Measurements from ENCODE around the gene TAS2R50. TPM values are rescaled to one million over a fixed set of nuclear protein-coding genes. Genes with fewer than 3 reads are reported as not detected.
A peak's percentile ranks its signal among the peaks of the same experiment; 100 is the strongest.

The TAS2R50 gene
- total and polyA plus RNA-seq, 2 donors (not counting 3 experiments of a cell fraction or from before 2014, with no cell fraction given), result 0.12 to 1.5 TPM

- Histone ChIP-seq H3K4me1 (ENCODE audit: control insufficient read depth, extremely low read depth, insufficient read depth, low read length) (no peaks in the 10 kb centered on the region), H3K36me3 (ENCODE audit: control insufficient read depth in 2 of 2, extremely low read depth in 1 of 2, insufficient read depth in 2 of 2, low read length in 2 of 2) (no peaks in the 10 kb centered on the region), H3K27me3 (ENCODE audit: control insufficient read depth in 2 of 2, insufficient read depth in 2 of 2, low read length in 2 of 2) (no peaks in the 10 kb centered on the region), H3K4me3 (replicated peaks in 1 of 3; ENCODE audit: insufficient read depth in 1 of 3, low read depth in 1 of 3, low read length in 3 of 3) (no peak overlapping the region), H3K79me2 (ENCODE audit: control insufficient read depth, insufficient read depth, low read length) (no peaks in the 10 kb centered on the region), H3K9ac (replicated peaks; ENCODE audit: extremely low read depth, insufficient read depth, low read length) (no peak overlapping the region), H2AFZ (ENCODE audit: low read depth, low read length) (no peak overlapping the region), H4K20me1 (replicated peaks; ENCODE audit: control insufficient read depth, extremely low read depth, insufficient read depth, low read length) (no peaks in the 10 kb centered on the region), H3K9me3 (replicated peaks; ENCODE audit: control insufficient read depth, insufficient read depth, low read length) (no peaks in the 10 kb centered on the region), H3K27ac (ENCODE audit: insufficient read depth, low read depth, low read length) (no peak overlapping the region), H3K4me2 (ENCODE audit: insufficient read depth, low read length) (no peak overlapping the region), H3K9me1 (replicated peaks; ENCODE audit: control insufficient read depth, extremely low read depth, insufficient read depth, low read length) (no peaks in the 10 kb centered on the region)
- POLR2A ChIA-PET, result no interaction called here
- intact Hi-C loops (cut with micrococcal nuclease) (loop anchor here (2.0 kb wide), 1 partner anchor 241 kb away; no protein-coding TSS in a partner anchor), dilution Hi-C loops (cut with MboI; ENCODE audit: extremely low pct_ligation_motif_present, low sequenced_read_pairs) (no loop called here)
- no TSS peak for BruUV-seq (replicated peaks)
- TF ChIP-seq GATA2 (IDR thresholded peaks at IDR 0.05; ENCODE audit: insufficient read depth, insufficient read length, low read depth, low read length) (peak; percentile 9), FOS (IDR thresholded peaks at IDR 0.05; ENCODE audit: borderline replicate concordance, insufficient read depth, low read length) (no peak)
- FAIRE-seq (no peak), DNase-seq (ENCODE audit: low read depth, low spot score) (no peak)
- CTCF ChIA-PET, result no interaction called here
These were observed 29.0 kb downstream of the TAS2R50 start for GRCh38 chr12:10957741-10958140.

DNA sequence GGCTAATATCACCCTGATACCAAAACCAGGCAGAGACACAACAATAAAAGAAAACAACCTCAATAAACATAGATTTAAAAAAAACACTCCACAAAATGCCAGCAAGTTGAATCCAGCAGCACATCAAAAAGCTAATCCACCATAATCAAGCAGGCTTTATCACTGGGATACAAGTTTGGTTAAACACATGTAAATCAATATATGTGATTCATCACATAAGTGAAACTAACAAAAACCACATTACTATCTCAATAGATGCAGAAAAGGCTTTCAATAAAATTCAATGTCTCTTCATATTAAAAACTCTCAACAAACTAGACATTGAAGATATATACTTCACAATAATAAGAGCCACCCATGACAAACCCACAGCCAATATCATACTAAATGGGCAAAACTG, 30.6 kb downstream of the TAS2R50 start:
- Histone ChIP-seq H3K79me2 (ENCODE audit: control insufficient read depth, insufficient read depth, low read length) (no peaks in the 10 kb centered on the region), H3K36me3 (ENCODE audit: control insufficient read depth in 2 of 2, extremely low read depth in 1 of 2, insufficient read depth in 2 of 2, low read length in 2 of 2) (no peaks in the 10 kb centered on the region), H3K9me1 (replicated peaks; ENCODE audit: control insufficient read depth, extremely low read depth, insufficient read depth, low read length) (no peaks in the 10 kb centered on the region), H3K4me3 (replicated peaks in 1 of 3; ENCODE audit: insufficient read depth in 1 of 3, low read depth in 1 of 3, low read length in 3 of 3) (no peak overlapping the region), H3K27me3 (ENCODE audit: control insufficient read depth in 2 of 2, insufficient read depth in 2 of 2, low read length in 2 of 2) (no peaks in the 10 kb centered on the region), H3K4me1 (ENCODE audit: control insufficient read depth, extremely low read depth, insufficient read depth, low read length) (no peaks in the 10 kb centered on the region), H2AFZ (ENCODE audit: low read depth, low read length) (no peak overlapping the region), H3K27ac (ENCODE audit: insufficient read depth, low read depth, low read length) (no peak overlapping the region), H3K4me2 (ENCODE audit: insufficient read depth, low read length) (no peak overlapping the region), H4K20me1 (replicated peaks; ENCODE audit: control insufficient read depth, extremely low read depth, insufficient read depth, low read length) (no peaks in the 10 kb centered on the region), H3K9me3 (replicated peaks; ENCODE audit: control insufficient read depth, insufficient read depth, low read length) (no peaks in the 10 kb centered on the region), H3K9ac (replicated peaks; ENCODE audit: extremely low read depth, insufficient read depth, low read length) (no peak overlapping the region)
- no peak for DNase-seq (ENCODE audit: low read depth, low spot score)
- BruUV-seq (replicated peaks), result no TSS peak
- intact Hi-C loops (cut with micrococcal nuclease) (no loop called here), dilution Hi-C loops (cut with MboI; ENCODE audit: extremely low pct_ligation_motif_present, low sequenced_read_pairs) (no loop called here)
- POLR2A ChIA-PET, result no interaction called here
- CTCF ChIA-PET, result no interaction called here
- FAIRE-seq, result no peak
- no peak for TF ChIP-seq MYC (IDR thresholded peaks at IDR 0.05; ENCODE audit: low read depth, low read length)
- TF ChIP-seq, protein P1, sequence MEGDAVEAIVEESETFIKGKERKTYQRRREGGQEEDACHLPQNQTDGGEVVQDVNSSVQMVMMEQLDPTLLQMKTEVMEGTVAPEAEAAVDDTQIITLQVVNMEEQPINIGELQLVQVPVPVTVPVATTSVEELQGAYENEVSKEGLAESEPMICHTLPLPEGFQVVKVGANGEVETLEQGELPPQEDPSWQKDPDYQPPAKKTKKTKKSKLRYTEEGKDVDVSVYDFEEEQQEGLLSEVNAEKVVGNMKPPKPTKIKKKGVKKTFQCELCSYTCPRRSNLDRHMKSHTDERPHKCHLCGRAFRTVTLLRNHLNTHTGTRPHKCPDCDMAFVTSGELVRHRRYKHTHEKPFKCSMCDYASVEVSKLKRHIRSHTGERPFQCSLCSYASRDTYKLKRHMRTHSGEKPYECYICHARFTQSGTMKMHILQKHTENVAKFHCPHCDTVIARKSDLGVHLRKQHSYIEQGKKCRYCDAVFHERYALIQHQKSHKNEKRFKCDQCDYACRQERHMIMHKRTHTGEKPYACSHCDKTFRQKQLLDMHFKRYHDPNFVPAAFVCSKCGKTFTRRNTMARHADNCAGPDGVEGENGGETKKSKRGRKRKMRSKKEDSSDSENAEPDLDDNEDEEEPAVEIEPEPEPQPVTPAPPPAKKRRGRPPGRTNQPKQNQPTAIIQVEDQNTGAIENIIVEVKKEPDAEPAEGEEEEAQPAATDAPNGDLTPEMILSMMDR (IDR thresholded peaks at IDR 0.05; ENCODE audit: extremely low read depth in 1 of 2, insufficient read depth in 1 of 2, low read depth in 1 of 2, low read length in 2 of 2), result no peak
- no peak for TF ChIP-seq POLR2A (IDR thresholded peaks at IDR 0.05; ENCODE audit: low read depth, low read length)
- TF ChIP-seq POLR2AphosphoS5 (IDR thresholded peaks at IDR 0.05; ENCODE audit: insufficient read depth, low read depth, low read length), result no peak
- TF ChIP-seq JUN (IDR thresholded peaks at IDR 0.05; ENCODE audit: borderline replicate concordance, insufficient read depth, insufficient read length, low read depth), result no peak
- no peak for TF ChIP-seq EZH2 (IDR thresholded peaks at IDR 0.05; ENCODE audit: borderline replicate concordance, low read depth, low read length, severe bottlenecking)
- TF ChIP-seq FOS (IDR thresholded peaks at IDR 0.05; ENCODE audit: borderline replicate concordance, insufficient read depth, low read length), result no peak
- TF ChIP-seq GATA2 (IDR thresholded peaks at IDR 0.05; ENCODE audit: insufficient read depth, insufficient read length, low read depth, low read length), result no peak
- TF ChIP-seq, protein P2, sequence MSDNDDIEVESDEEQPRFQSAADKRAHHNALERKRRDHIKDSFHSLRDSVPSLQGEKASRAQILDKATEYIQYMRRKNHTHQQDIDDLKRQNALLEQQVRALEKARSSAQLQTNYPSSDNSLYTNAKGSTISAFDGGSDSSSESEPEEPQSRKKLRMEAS (IDR thresholded peaks at IDR 0.05; ENCODE audit: insufficient read depth, insufficient read length), result no peak
